Measurements from ENCODE around the gene ZNF322. TPM values are rescaled to one million over a fixed set of nuclear protein-coding genes. Genes with fewer than 3 reads are reported as not detected.

The ZNF322 gene
- total RNA-seq, 1 donor, result 21.7 TPM

GRCh38 chr6:26629359-26629758, 30.2 kb downstream of the ZNF322 start:
- Histone ChIP-seq H3K27ac (ENCODE audit: low read depth, low read length) (no peak overlapping the region), H3K4me2 (ENCODE audit: insufficient read depth, low read length) (no peak overlapping the region), H3K27me3 (ENCODE audit: insufficient read depth, low read length) (no peaks in the 10 kb centered on the region), H3K4me1 (ENCODE audit: insufficient read depth, low read length) (no peaks in the 10 kb centered on the region), H3K4me3 (ENCODE audit: insufficient read depth, low read length) (no peak overlapping the region), H3K79me2 (ENCODE audit: insufficient read depth, low read length) (no peaks in the 10 kb centered on the region), H3K36me3 (ENCODE audit: insufficient read depth, low read length) (peaks cover 6% of the 10 kb centered on the region), H2AFZ (ENCODE audit: low read length) (no peak overlapping the region), H3K9me3 (ENCODE audit: low read depth, low read length) (peaks cover 4% of the 10 kb centered on the region), H4K20me1 (ENCODE audit: insufficient read depth, low read length) (no peaks in the 10 kb centered on the region)
- no peak for TF ChIP-seq CTCF (IDR thresholded peaks at IDR 0.05; ENCODE audit: extremely low read depth, low read depth, low read length)
- no peak for DNase-seq (ENCODE audit: insufficient read length, low spot score, missing footprints)

GRCh38 chr6:26627843-26628242, 31.7 kb downstream of the ZNF322 start:
- Histone ChIP-seq H3K4me1 (ENCODE audit: insufficient read depth, low read length) (no peaks in the 10 kb centered on the region), H4K20me1 (ENCODE audit: insufficient read depth, low read length) (no peaks in the 10 kb centered on the region), H3K27me3 (ENCODE audit: insufficient read depth, low read length) (no peaks in the 10 kb centered on the region), H3K9me3 (ENCODE audit: low read depth, low read length) (no peaks in the 10 kb centered on the region), H2AFZ (ENCODE audit: low read length) (no peak overlapping the region), H3K4me2 (ENCODE audit: insufficient read depth, low read length) (no peak overlapping the region), H3K79me2 (ENCODE audit: insufficient read depth, low read length) (no peaks in the 10 kb centered on the region), H3K36me3 (ENCODE audit: insufficient read depth, low read length) (no peaks in the 10 kb centered on the region), H3K27ac (ENCODE audit: low read depth, low read length) (no peak overlapping the region), H3K4me3 (ENCODE audit: insufficient read depth, low read length) (no peak overlapping the region)
- DNase-seq (ENCODE audit: insufficient read length, low spot score, missing footprints), result no peak
- no peak for TF ChIP-seq CTCF (IDR thresholded peaks at IDR 0.05; ENCODE audit: extremely low read depth, low read depth, low read length)

GRCh38 chr6:26624557-26624956, 35.0 kb downstream of the ZNF322 start:
- no peaks in the 10 kb centered on the region for H3K27me3 ChIP-seq (ENCODE audit: insufficient read depth, low read length)
- no peaks in the 10 kb centered on the region for H4K20me1 ChIP-seq (ENCODE audit: insufficient read depth, low read length)
- no peak overlapping the region for H3K27ac ChIP-seq (ENCODE audit: low read depth, low read length)
- DNase-seq (ENCODE audit: insufficient read length, low spot score, missing footprints), result no peak
- H3K36me3 ChIP-seq (ENCODE audit: insufficient read depth, low read length), result no peaks in the 10 kb centered on the region
- no peaks in the 10 kb centered on the region for H3K4me1 ChIP-seq (ENCODE audit: insufficient read depth, low read length)
- H2AFZ ChIP-seq (ENCODE audit: low read length), result no peak overlapping the region
- TF ChIP-seq CTCF (IDR thresholded peaks at IDR 0.05; ENCODE audit: extremely low read depth, low read depth, low read length), result no peak
- no peaks in the 10 kb centered on the region for H3K9me3 ChIP-seq (ENCODE audit: low read depth, low read length)
- H3K79me2 ChIP-seq (ENCODE audit: insufficient read depth, low read length), result no peaks in the 10 kb centered on the region
- no peak overlapping the region for H3K4me3 ChIP-seq (ENCODE audit: insufficient read depth, low read length)
- no peak overlapping the region for H3K4me2 ChIP-seq (ENCODE audit: insufficient read depth, low read length)

- Histone ChIP-seq H3K36me3 (ENCODE audit: insufficient read depth, low read length) (no peaks in the 10 kb centered on the region), H3K4me3 (ENCODE audit: insufficient read depth, low read length) (no peak overlapping the region), H3K27ac (ENCODE audit: low read depth, low read length) (no peak overlapping the region)
Observed at GRCh38 chr6:26623339-26623859, 36.1 kb downstream of the ZNF322 start.

More at GRCh38 chr6:26623339-26623859, 36.1 kb downstream of the ZNF322 start:
- Histone ChIP-seq H3K27me3 (ENCODE audit: insufficient read depth, low read length) (no peaks in the 10 kb centered on the region), H3K4me1 (ENCODE audit: insufficient read depth, low read length) (no peaks in the 10 kb centered on the region), H2AFZ (ENCODE audit: low read length) (no peak overlapping the region), H3K79me2 (ENCODE audit: insufficient read depth, low read length) (no peaks in the 10 kb centered on the region), H3K4me2 (ENCODE audit: insufficient read depth, low read length) (no peak overlapping the region), H4K20me1 (ENCODE audit: insufficient read depth, low read length) (no peaks in the 10 kb centered on the region), H3K9me3 (ENCODE audit: low read depth, low read length) (no peaks in the 10 kb centered on the region)
- no peak for DNase-seq (ENCODE audit: insufficient read length, low spot score, missing footprints)
- no peak for TF ChIP-seq CTCF (IDR thresholded peaks at IDR 0.05; ENCODE audit: extremely low read depth, low read depth, low read length)
